Lung (tissue), 12 donors: Measurements from ENCODE around the gene C9orf50. TPM values are rescaled to one million over a fixed set of nuclear protein-coding genes. Genes with fewer than 3 reads are reported as not detected.
A peak's percentile ranks its signal among the peaks of the same experiment; 100 is the strongest.

Experiments
- ATAC-seq: fragments of 200-7000 bp; cut with Tn5 transposase; one replicate; pipeline ENCODE4 v1.9.1; 2020; ENCODE audit warnings: moderate number of reproducible peaks; ENCODE audit not compliant: insufficient read depth, low FRiP score
- DNase-seq, 3 donors: peaks; one replicate each; pipeline ENCODE4 v3.0.0-alpha.2; 2013 to 2017
- H3K27ac ChIP-seq, 2 donors: one replicate each; pipeline ENCODE4 v1.5.1; 2013; ENCODE audit warnings: mild to moderate bottlenecking in 2 of 2, moderate library complexity in 2 of 2, control low read depth in 1 of 2, inconsistent platforms in 1 of 2, low read depth in 1 of 2, low read length in 1 of 2
- H3K27me3 ChIP-seq, 3 donors: one replicate each; pipeline ENCODE4 v1.5.1; 2013; ENCODE audit warnings: low read length in 2 of 3; ENCODE audit not compliant: control insufficient read depth in 3 of 3, insufficient read depth in 3 of 3
- H3K36me3 ChIP-seq, 4 donors: one replicate each; pipeline ENCODE4 v1.5.1; 2013; ENCODE audit warnings: low read length in 4 of 4, mild to moderate bottlenecking in 1 of 4, moderate library complexity in 1 of 4; ENCODE audit not compliant: control insufficient read depth in 4 of 4, insufficient read depth in 4 of 4
- H3K4me1 ChIP-seq, 5 donors: one replicate each; pipeline ENCODE4 v1.5.1; 2013; ENCODE audit warnings: low read length in 5 of 5, mild to moderate bottlenecking in 2 of 5, moderate library complexity in 1 of 5; ENCODE audit not compliant: control insufficient read depth in 5 of 5, insufficient read depth in 5 of 5
- H3K4me3 ChIP-seq: one replicate; pipeline ENCODE4 v1.5.1; 2013; ENCODE audit warnings: mild to moderate bottlenecking, control low read depth, moderate library complexity
- H3K9ac ChIP-seq, 2 donors: one replicate each; pipeline ENCODE4 v1.5.1; 2013; ENCODE audit warnings: low read length in 2 of 2, control low read depth in 1 of 2; ENCODE audit not compliant: insufficient read depth in 1 of 2
- H3K9me3 ChIP-seq, 4 donors: one replicate each; pipeline ENCODE4 v1.5.1; 2013; ENCODE audit warnings: low read length in 3 of 4, mild to moderate bottlenecking in 1 of 4, moderate library complexity in 1 of 4; ENCODE audit not compliant: control insufficient read depth in 4 of 4, insufficient read depth in 3 of 4
- CTCF ChIP-seq: IDR thresholded peaks from 2 replicates; pipeline ENCODE4 v1.5.1; 2012; ENCODE audit warnings: mild to moderate bottlenecking; ENCODE audit errors: control extremely low read depth, extremely low read depth
- WGBS, 2 donors: extraction: QIAGEN DNeasy Blood & Tissue Kit; methylation state at CpG; one replicate each; pipeline ENCODE4 v1.1.7; 2013; 5-methylcytosine and 5-hydroxymethylcytosine counted together
- polyA plus RNA-seq, 2 donors: library from polyadenylated mRNA; stranded (reverse); fragments of 200-250 nt; gene quantifications; one replicate each; pipeline ENCODE4 v1.2.1, GENCODE V29; 2013
- total RNA-seq, 2 donors: library from RNA; depleted of rRNA in 1 of 2; stranded (reverse); fragments of >200 nt in 1 of 2; gene quantifications; one replicate each; pipeline ENCODE4 v1.2.1, GENCODE V29; 2014 to 2021
- donor health status: control.
- donor health status: control.
- donor health status: Bipolar disorder and iron deficiency.
- donor health status: healthy.
- donor health status: DM: yes; HTN: yes; CAD: no.

C9orf50 gene
- total and polyA plus RNA-seq, 4 donors = 0.15 to 0.28 TPM; not detected in 2

GRCh38 chr9:129602598-129603415 lies 18.1 kb downstream of the C9orf50 start:
- H3K9ac ChIP-seq = no peak overlapping the region
- no peak overlapping the region for H3K27ac ChIP-seq
- H3K4me3 ChIP-seq = no peak overlapping the region
- DNase-seq = peak in 1 of 3 donors; percentile 69
- no peaks in the 10 kb centered on the region for H3K36me3 ChIP-seq
- no peak for ATAC-seq
- WGBS, 2 donors = 58 to 61% methylated on average over 10 of the region's 10 CpGs
- no peaks in the 10 kb centered on the region for H3K9me3 ChIP-seq
- TF ChIP-seq CTCF = no peak
- H3K27me3 ChIP-seq = no peaks in the 10 kb centered on the region
- H3K4me1 ChIP-seq = peaks cover 0 to 36% (median 13%) of the 10 kb centered on the region in 5 donors

- WGBS, 2 donors = 80 to 83% methylated on average over 9 of the region's 9 CpGs
Observed at GRCh38 chr9:129601082-129601674, 19.7 kb downstream of the C9orf50 start.

GRCh38 chr9:129598089-129598596 lies 22.8 kb downstream of the C9orf50 start:
- Histone ChIP-seq H3K27me3 (no peaks in the 10 kb centered on the region), H3K4me3 (no peak overlapping the region), H3K9me3 (no peaks in the 10 kb centered on the region), H3K36me3 (no peaks in the 10 kb centered on the region), H3K27ac (peak overlapping the region; percentile 52 to 75), H3K9ac (peak overlapping the region; percentile 5 to 53), H3K4me1 (peaks cover 0 to 51% (median 17%) of the 10 kb centered on the region in 5 donors)
- DNase-seq (no peak), ATAC-seq (no peak)
- 35 to 52% methylated on average over 14 of the region's 14 CpGs for WGBS, 2 donors
- no peak for TF ChIP-seq CTCF

More at GRCh38 chr9:129601082-129601674, 19.7 kb downstream of the C9orf50 start:
- DNase-seq (no peak), ATAC-seq (no peak)
- Histone ChIP-seq H3K36me3 (no peaks in the 10 kb centered on the region), H3K9ac (no peak overlapping the region), H3K4me3 (no peak overlapping the region), H3K27ac (no peak overlapping the region), H3K9me3 (no peaks in the 10 kb centered on the region), H3K27me3 (no peaks in the 10 kb centered on the region), H3K4me1 (peaks cover 0 to 35% (median 12%) of the 10 kb centered on the region in 5 donors)
- TF ChIP-seq CTCF = no peak
